Measurements from ENCODE around the gene NRARP. TPM values are rescaled to one million over a fixed set of nuclear protein-coding genes. Genes with fewer than 3 reads are reported as not detected.

Gene NRARP
- total and polyA plus RNA-seq, 2 experiments from 2014 or later, result 4.0 to 55.1 TPM

DNA sequence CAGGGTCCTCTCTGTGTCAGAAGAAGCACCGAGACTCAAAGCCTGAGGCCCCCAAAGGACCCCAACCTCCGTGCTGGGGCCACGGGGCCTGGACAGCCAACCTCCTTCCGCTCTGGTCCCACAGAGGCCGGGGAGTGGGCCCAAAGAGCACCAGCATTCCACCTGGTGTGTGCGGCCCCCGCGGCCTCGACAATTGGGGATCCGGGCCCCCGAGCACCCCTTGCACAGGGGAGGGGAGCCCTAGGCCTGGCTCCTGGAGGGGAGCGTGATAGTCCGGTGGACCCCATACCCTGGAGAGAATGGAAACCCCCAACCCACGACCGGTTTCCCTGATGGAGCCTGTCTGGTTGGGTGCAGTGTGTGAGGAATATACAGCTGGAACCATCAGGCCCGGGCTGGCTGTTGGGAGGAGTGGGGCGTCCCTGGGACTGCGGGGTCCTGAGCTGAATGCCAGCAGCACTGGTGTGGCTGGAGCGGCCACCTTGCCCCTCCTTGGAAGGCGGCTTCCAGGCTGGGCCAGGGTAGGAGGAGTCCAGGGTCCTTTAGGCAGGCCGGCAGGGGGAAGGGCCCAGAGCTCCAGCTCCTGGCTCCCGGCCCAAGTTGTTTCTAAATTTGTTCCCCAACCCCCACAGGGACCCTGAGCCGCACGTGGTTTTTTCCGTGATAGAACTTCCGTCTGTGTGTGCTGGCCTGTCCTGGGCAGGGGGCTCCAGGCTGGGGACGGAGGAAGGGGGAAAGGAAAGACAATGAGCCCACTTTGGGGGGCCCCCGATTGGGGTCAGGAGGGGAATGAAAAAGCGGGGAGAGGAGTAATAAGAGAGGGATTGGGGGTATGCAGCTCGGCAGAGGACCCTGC is 25.4 kb downstream of the NRARP start (continued):
- TF ChIP-seq, protein P1, sequence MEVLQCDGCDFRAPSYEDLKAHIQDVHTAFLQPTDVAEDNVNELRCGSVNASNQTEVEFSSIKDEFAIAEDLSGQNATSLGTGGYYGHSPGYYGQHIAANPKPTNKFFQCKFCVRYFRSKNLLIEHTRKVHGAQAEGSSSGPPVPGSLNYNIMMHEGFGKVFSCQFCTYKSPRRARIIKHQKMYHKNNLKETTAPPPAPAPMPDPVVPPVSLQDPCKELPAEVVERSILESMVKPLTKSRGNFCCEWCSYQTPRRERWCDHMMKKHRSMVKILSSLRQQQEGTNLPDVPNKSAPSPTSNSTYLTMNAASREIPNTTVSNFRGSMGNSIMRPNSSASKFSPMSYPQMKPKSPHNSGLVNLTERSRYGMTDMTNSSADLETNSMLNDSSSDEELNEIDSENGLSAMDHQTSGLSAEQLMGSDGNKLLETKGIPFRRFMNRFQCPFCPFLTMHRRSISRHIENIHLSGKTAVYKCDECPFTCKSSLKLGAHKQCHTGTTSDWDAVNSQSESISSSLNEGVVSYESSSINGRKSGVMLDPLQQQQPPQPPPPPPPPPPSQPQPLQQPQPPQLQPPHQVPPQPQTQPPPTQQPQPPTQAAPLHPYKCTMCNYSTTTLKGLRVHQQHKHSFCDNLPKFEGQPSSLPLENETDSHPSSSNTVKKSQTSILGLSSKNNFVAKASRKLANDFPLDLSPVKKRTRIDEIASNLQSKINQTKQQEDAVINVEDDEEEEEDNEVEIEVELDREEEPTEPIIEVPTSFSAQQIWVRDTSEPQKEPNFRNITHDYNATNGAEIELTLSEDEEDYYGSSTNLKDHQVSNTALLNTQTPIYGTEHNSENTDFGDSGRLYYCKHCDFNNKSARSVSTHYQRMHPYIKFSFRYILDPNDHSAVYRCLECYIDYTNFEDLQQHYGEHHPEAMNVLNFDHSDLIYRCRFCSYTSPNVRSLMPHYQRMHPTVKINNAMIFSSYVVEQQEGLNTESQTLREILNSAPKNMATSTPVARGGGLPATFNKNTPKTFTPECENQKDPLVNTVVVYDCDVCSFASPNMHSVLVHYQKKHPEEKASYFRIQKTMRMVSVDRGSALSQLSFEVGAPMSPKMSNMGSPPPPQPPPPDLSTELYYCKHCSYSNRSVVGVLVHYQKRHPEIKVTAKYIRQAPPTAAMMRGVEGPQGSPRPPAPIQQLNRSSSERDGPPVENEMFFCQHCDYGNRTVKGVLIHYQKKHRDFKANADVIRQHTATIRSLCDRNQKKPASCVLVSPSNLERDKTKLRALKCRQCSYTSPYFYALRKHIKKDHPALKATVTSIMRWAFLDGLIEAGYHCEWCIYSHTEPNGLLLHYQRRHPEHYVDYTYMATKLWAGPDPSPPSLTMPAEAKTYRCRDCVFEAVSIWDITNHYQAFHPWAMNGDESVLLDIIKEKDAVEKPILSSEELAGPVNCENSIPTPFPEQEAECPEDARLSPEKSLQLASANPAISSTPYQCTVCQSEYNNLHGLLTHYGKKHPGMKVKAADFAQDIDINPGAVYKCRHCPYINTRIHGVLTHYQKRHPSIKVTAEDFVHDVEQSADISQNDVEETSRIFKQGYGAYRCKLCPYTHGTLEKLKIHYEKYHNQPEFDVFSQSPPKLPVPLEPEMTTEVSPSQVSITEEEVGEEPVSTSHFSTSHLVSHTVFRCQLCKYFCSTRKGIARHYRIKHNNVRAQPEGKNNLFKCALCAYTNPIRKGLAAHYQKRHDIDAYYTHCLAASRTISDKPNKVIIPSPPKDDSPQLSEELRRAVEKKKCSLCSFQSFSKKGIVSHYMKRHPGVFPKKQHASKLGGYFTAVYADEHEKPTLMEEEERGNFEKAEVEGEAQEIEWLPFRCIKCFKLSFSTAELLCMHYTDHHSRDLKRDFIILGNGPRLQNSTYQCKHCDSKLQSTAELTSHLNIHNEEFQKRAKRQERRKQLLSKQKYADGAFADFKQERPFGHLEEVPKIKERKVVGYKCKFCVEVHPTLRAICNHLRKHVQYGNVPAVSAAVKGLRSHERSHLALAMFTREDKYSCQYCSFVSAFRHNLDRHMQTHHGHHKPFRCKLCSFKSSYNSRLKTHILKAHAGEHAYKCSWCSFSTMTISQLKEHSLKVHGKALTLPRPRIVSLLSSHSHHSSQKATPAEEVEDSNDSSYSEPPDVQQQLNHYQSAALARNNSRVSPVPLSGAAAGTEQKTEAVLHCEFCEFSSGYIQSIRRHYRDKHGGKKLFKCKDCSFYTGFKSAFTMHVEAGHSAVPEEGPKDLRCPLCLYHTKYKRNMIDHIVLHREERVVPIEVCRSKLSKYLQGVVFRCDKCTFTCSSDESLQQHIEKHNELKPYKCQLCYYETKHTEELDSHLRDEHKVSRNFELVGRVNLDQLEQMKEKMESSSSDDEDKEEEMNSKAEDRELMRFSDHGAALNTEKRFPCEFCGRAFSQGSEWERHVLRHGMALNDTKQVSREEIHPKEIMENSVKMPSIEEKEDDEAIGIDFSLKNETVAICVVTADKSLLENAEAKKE (CRISPR knock-in tag; IDR thresholded peaks at IDR 0.05), result no peak

DNA sequence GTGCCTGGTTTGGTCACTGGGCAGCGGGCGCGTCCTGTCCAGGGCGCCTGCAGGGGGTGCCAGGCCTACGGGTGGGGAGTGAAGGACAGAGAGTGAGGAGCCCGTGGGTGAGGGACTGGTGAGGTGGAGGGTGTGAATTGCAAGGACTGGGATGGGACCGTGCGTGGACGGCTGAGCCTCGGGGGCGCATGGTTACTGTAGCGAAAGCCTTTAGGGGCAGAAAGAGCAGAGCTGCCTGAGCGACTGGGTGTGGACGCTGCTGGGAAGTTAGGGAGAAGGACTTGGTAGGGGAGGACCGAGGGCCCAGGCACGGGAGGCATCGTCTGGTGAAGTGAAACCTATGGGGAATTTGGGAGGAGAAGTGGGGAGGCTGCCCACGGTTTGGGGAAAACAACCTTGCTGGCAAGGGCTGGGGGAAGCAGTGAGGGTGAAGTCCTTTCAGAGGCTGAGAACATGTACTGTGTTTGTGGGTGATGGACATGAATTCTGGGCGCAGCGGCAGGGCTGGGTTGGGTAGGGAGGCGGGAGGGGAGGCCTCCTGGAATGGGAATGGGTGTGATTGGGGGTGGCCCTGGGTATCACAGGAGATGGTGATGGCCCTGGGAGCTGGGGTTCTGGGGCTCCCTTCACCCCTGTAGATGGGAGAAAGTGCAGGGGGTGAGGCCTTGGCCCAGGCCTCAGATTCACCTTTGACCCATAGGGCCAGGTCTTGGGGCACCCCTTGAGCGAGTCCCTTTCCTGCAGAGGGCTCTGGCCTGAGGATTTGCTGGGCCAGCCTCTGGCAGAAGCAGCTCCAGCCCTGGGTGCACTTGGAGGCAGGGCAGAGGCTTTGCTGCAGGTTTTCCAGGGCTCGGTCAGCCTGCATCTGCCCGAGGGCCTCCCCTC is 26.2 kb downstream of the NRARP start:
- Mint-ChIP-seq H3K4me1 (peaks cover 36% of the 10 kb centered on the region), H3K9me3 (no peaks in the 10 kb centered on the region; the same call in 2 of the 3 replicates), H3K27me3 (ENCODE audit: insufficient read depth, low read depth, poor library complexity) (peaks cover 30% of the 10 kb centered on the region), H3K27ac (peak overlapping the region; percentile 86), H3K4me3 (no peak overlapping the region; the same call in 2 of the 3 replicates), H3K36me3 (ENCODE audit: low read depth) (peaks cover 9% of the 10 kb centered on the region)
- Histone ChIP-seq H3K9me2 (ENCODE audit: insufficient read depth) (no peaks in the 10 kb centered on the region), H3K36me3 (ENCODE audit: insufficient read depth) (no peaks in the 10 kb centered on the region), H3K27ac (ENCODE audit: low read depth) (peak overlapping the region; percentile 74; the same call in 1 of the 2 replicates), H3K4me1 (ENCODE audit: insufficient read depth) (peaks cover 12% of the 10 kb centered on the region), H3F3A (replicated peaks; ENCODE audit: low read depth) (0 out of 2 replicates have a peak, but pooled peaks cover 13% of the 10 kb centered on the region), H4K20me1 (replicated peaks; ENCODE audit: insufficient read depth) (no peaks in the 10 kb centered on the region), H2AFZ (no peak overlapping the region), H3K79me2 (replicated peaks; ENCODE audit: insufficient read depth) (no peaks in the 10 kb centered on the region), H3K4me3 (no peak overlapping the region), H3K27me3 (ENCODE audit: insufficient read depth) (0 out of 2 replicates have a peak, but pooled peaks cover 3% of the 10 kb centered on the region), H3K4me2 (peak overlapping the region; percentile 88)
- ATAC-seq, result no peak
- no peak for DNase-seq (ENCODE audit: low spot score)
- TF ChIP-seq ETS1 (IDR thresholded peaks at IDR 0.05) (no peak), JUNB (IDR thresholded peaks at IDR 0.05; ENCODE audit: unreplicated experiment) (no peak), ZNF331 (CRISPR knock-in tag; IDR thresholded peaks at IDR 0.05; ENCODE audit: low read depth) (no peak), POLR2AphosphoS5 (IDR thresholded peaks at IDR 0.05; ENCODE audit: low read depth) (no peak)
